BLaER1 treated with 17β-estradiol and CSF1 and Interleukin-3, amounts not matched to agents 10 nM and 100 nM (cell line): ENCODE data around the gene GMPPB.
A peak's percentile ranks its signal among the peaks of the same experiment; 100 is the strongest.

Experiments used
- H3K27ac ChIP-seq, 11 experiments: shearing (Covaris generic); formaldehyde crosslinking; 2 replicates each; pipeline ENCODE4 v1.8.1; 2022
- H3K27me3 ChIP-seq, 11 experiments: shearing (Covaris generic); formaldehyde crosslinking; 2 replicates each; pipeline ENCODE4 v1.8.1; 2022
- H3K36me3 ChIP-seq, 11 experiments: shearing (Covaris generic); formaldehyde crosslinking; 2 replicates each; pipeline ENCODE4 v1.8.1; 2022
- H3K4me1 ChIP-seq, 10 experiments: shearing (Covaris generic); formaldehyde crosslinking; 2 replicates each; pipeline ENCODE4 v1.8.1; 2022
- H3K4me2 ChIP-seq, 11 experiments: shearing (Covaris generic); formaldehyde crosslinking; 2 replicates each; pipeline ENCODE4 v1.8.1; 2022
- H3K4me3 ChIP-seq, 10 experiments: shearing (Covaris generic); formaldehyde crosslinking; 2 replicates each; pipeline ENCODE4 v1.8.1; 2022
- H3K9ac ChIP-seq, 11 experiments: shearing (Covaris generic); formaldehyde crosslinking; 2 replicates each; pipeline ENCODE4 v1.8.1; 2022
- H3K9me3 ChIP-seq, 11 experiments: shearing (Covaris generic); formaldehyde crosslinking; replicated peaks in 1 of 11; 2 replicates each; pipeline ENCODE4 v1.8.1; 2022
- H4K20me1 ChIP-seq, 11 experiments: shearing (Covaris generic); formaldehyde crosslinking; 2 replicates each; pipeline ENCODE4 v1.8.1; 2022
- Cebpa-rat ChIP-seq, 11 experiments: shearing (Covaris generic); IDR thresholded peaks; 2 replicates each; pipeline ENCODE4 v1.8.1; 2022

Gene GMPPB

GRCh38 chr3:49718858-49719213 is 4.9 kb downstream of the GMPPB start:
- H3K27ac ChIP-seq = peak overlapping the region in 2 of 11 experiments; percentile 39 to 54; a peak in 1 of 22 replicates
- no peak for TF ChIP-seq Cebpa-rat (IDR thresholded peaks at IDR 0.05)
- peaks cover 0 to 4% (median 0%) of the 10 kb centered on the region in 11 experiments; a peak in 3 of 22 replicates for H3K27me3 ChIP-seq
- H3K4me1 ChIP-seq = peaks cover 46 to 67% (median 59%) of the 10 kb centered on the region in 10 experiments
- H3K9me3 ChIP-seq = no peaks in the 10 kb centered on the region
- peak overlapping the region; percentile 42 to 75 (median 65); a peak in 21 of 22 replicates for H3K9ac ChIP-seq
- H4K20me1 ChIP-seq = peaks cover 0 to 86% (median 51%) of the 10 kb centered on the region in 11 experiments; a peak in 20 of 22 replicates
- H3K4me2 ChIP-seq = peak overlapping the region; percentile 95 to 100 (median 99)
- peaks cover 24 to 57% (median 43%) of the 10 kb centered on the region in 11 experiments; a peak in 21 of 22 replicates for H3K36me3 ChIP-seq
- peak overlapping the region; percentile 51 to 68 (median 58) for H3K4me3 ChIP-seq

DNA sequence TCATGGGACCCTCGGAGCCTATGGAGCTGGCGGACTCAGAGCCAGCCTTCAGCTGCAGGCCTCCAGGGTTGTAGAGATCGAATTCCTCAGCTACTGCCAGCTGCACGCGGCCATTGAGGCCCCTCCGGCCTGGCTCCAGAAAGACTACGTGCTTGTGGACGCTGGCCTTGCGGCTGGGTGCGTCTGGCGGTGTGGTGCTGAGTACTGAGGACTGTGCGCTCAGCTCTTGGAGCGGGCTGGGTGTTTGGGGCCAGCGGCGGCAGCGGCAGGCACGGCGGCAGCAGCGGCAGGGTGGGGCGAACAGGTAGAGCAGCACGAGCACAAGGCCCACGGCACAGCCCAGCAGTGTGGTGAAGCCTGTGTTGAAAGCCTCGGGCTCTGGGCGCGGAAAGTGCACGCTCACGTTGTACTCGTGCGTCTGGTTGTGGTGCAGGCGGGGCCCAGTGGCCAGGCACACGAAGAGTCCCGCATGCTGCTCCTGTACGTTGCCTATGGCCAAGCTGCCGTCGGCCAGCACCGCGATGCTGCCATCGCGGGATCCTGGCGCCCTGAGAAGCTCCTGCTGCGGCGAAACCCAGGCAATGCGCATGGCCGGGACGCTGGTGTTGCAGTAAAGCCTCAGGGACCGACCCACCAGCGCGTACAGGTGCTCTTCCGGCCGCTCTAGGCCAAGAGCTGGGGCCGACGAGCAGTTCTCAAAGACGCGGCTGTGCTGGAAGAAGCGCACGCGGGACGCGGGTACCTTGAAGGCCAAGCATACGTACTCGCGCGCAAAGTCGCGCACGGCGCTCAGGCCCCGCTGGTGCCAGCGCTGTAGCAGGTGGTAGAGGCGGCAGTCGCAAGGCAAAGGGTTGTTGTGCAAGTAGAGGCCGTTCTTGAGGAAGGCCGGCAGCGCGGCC is 5.5 kb downstream of the GMPPB start:
- H3K9me3 ChIP-seq = no peaks in the 10 kb centered on the region
- H3K27me3 ChIP-seq = peaks cover 0 to 4% (median 0%) of the 10 kb centered on the region in 11 experiments; a peak in 3 of 22 replicates
- H3K27ac ChIP-seq = no peak overlapping the region
- peaks cover 0 to 83% (median 48%) of the 10 kb centered on the region in 11 experiments; a peak in 20 of 22 replicates for H4K20me1 ChIP-seq
- peak overlapping the region; percentile 95 to 100 (median 99) for H3K4me2 ChIP-seq
- H3K9ac ChIP-seq = peak overlapping the region in 9 of 11 experiments; percentile 13 to 75 (median 65); a peak in 10 of 22 replicates
- H3K4me3 ChIP-seq = peak overlapping the region in 9 of 10 experiments; percentile 51 to 68 (median 59); a peak in 14 of 20 replicates
- peaks cover 49 to 73% (median 64%) of the 10 kb centered on the region in 10 experiments for H3K4me1 ChIP-seq
- H3K36me3 ChIP-seq = peaks cover 24 to 57% (median 43%) of the 10 kb centered on the region in 11 experiments; a peak in 21 of 22 replicates
- TF ChIP-seq Cebpa-rat (IDR thresholded peaks at IDR 0.05) = no peak

DNA sequence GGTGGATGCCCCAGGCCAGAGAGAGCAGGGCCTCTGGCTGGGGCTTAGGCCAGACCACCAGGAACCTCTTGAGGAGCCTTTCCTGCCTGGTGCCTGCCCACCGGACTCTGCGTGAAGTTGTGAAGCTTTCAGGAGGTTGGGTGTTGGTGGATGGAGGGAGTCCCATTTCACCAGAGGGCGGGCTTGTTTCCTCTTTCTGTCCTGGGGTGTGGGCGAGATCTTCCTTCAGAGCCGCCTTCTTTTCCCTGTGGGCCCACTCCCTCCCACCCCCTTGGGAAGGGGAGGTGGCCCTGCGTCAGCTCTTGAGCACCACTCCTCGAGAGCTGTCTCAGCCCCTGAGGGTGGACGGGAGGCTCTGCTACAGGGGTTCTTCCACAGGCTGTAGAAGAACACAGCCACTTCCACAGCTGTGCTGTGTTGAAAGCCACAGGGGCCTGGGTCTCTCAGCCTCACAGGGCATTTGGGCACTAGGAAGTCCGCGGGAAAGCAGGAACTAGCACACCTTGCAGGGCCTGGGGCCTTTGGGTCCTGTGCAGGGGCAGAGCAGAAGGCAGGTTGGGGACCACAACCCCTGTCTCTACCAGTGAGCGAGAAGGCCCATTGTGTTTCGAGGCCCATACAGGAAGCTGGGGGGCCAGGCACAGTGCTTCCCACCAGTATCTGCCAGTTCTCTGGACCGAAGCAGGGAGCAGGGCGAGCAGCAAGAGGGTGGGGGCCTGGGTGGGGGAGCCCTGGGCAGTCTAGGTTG is 6.4 kb downstream of the GMPPB start:
- H3K9ac ChIP-seq = peak overlapping the region; percentile 2 to 59 (median 51); a peak in 13 of 22 replicates
- peaks cover 0 to 4% (median 0%) of the 10 kb centered on the region in 11 experiments; a peak in 3 of 22 replicates for H3K27me3 ChIP-seq
- H3K36me3 ChIP-seq = peaks cover 20 to 53% (median 40%) of the 10 kb centered on the region in 11 experiments; a peak in 21 of 22 replicates
- peak overlapping the region in 7 of 11 experiments; percentile 10 to 61 (median 32); a peak in 9 of 22 replicates for H3K27ac ChIP-seq
- H3K4me1 ChIP-seq = peaks cover 49 to 73% (median 65%) of the 10 kb centered on the region in 10 experiments
- no peaks in the 10 kb centered on the region for H3K9me3 ChIP-seq
- no peak for TF ChIP-seq Cebpa-rat (IDR thresholded peaks at IDR 0.05)
- H3K4me2 ChIP-seq = peak overlapping the region; percentile 79 to 100 (median 98)
- no peak overlapping the region; a peak in 1 of 20 replicates for H3K4me3 ChIP-seq
- H4K20me1 ChIP-seq = peaks cover 0 to 75% (median 39%) of the 10 kb centered on the region in 11 experiments; a peak in 19 of 22 replicates

DNA sequence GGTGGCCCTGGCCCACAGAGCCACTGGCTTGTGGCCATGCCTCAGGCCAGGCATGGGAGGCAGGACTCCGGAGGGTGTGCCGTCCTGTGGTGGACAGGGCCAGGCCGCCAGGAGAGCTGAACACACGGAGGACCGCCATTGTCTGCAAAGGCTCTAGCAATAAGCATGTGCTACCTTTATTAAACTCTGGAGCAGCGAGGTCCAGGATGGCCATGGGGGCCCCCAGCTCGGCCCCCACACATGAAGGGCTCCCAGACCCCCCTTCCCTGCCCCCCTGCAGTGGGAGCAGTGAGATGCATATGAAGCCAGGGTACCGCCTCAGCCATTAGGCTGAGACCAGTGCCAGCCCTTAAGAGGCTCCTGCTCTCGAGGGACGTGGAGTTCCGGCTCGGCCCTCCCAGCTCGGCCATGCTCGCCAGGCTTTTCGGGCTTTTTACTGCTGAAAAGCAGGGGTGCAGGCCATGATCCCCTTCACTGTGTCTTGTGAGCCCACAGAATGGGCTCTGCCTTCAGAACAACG is 7.0 kb downstream of the GMPPB start:
- peaks cover 15 to 47% (median 33%) of the 10 kb centered on the region in 11 experiments; a peak in 21 of 22 replicates for H3K36me3 ChIP-seq
- TF ChIP-seq Cebpa-rat (IDR thresholded peaks at IDR 0.05) = no peak
- H3K9me3 ChIP-seq = no peaks in the 10 kb centered on the region
- peaks cover 0 to 69% (median 33%) of the 10 kb centered on the region in 11 experiments; a peak in 19 of 22 replicates for H4K20me1 ChIP-seq
- peaks cover 51 to 75% (median 69%) of the 10 kb centered on the region in 10 experiments for H3K4me1 ChIP-seq
- peak overlapping the region; percentile 79 to 100 (median 98) for H3K4me2 ChIP-seq
- H3K27ac ChIP-seq = peak overlapping the region in 7 of 11 experiments; percentile 10 to 61 (median 32); a peak in 9 of 22 replicates
- peak overlapping the region; percentile 2 to 59 (median 51); a peak in 13 of 22 replicates for H3K9ac ChIP-seq
- no peak overlapping the region; a peak in 1 of 20 replicates for H3K4me3 ChIP-seq
- peaks cover 0 to 4% (median 0%) of the 10 kb centered on the region in 11 experiments; a peak in 3 of 22 replicates for H3K27me3 ChIP-seq

- H3K27me3 ChIP-seq = peaks cover 0 to 4% (median 0%) of the 10 kb centered on the region in 11 experiments; a peak in 3 of 22 replicates
- peak overlapping the region in 1 of 11 experiments; percentile 51; a peak in 2 of 22 replicates for H3K27ac ChIP-seq
- no peaks in the 10 kb centered on the region for H3K9me3 ChIP-seq
- no peak overlapping the region for H3K4me3 ChIP-seq
- no peak for TF ChIP-seq Cebpa-rat (IDR thresholded peaks at IDR 0.05)
- H3K9ac ChIP-seq = peak overlapping the region in 3 of 11 experiments; percentile 51 to 59 (median 52); a peak in 3 of 22 replicates
- peaks cover 10 to 43% (median 27%) of the 10 kb centered on the region in 11 experiments for H3K36me3 ChIP-seq
- H3K4me2 ChIP-seq = peak overlapping the region in 10 of 11 experiments; percentile 79 to 100 (median 98); a peak in 17 of 22 replicates
- H4K20me1 ChIP-seq = peaks cover 0 to 63% (median 30%) of the 10 kb centered on the region in 11 experiments; a peak in 19 of 22 replicates
- H3K4me1 ChIP-seq = peaks cover 51 to 81% (median 74%) of the 10 kb centered on the region in 10 experiments
Observed at GRCh38 chr3:49716169-49716568, 7.6 kb downstream of the GMPPB start.

GRCh38 chr3:49715611-49716121 is 8.1 kb downstream of the GMPPB start:
- TF ChIP-seq Cebpa-rat (IDR thresholded peaks at IDR 0.05) = no peak
- peak overlapping the region in 2 of 11 experiments; percentile 98 to 99; a peak in 1 of 22 replicates for H3K4me2 ChIP-seq
- no peaks in the 10 kb centered on the region for H3K9me3 ChIP-seq
- no peak overlapping the region for H3K27ac ChIP-seq
- peaks cover 5 to 43% (median 22%) of the 10 kb centered on the region in 11 experiments for H3K36me3 ChIP-seq
- peaks cover 0 to 58% (median 25%) of the 10 kb centered on the region in 11 experiments; a peak in 19 of 22 replicates for H4K20me1 ChIP-seq
- peaks cover 0 to 4% (median 0%) of the 10 kb centered on the region in 11 experiments; a peak in 3 of 22 replicates for H3K27me3 ChIP-seq
- 0 out of 22 replicates have a peak overlapping the region, but pooled peaks of 2 of the 11 experiments have one; percentile 51 to 52 for H3K9ac ChIP-seq
- peaks cover 51 to 86% (median 79%) of the 10 kb centered on the region in 10 experiments for H3K4me1 ChIP-seq
- no peak overlapping the region for H3K4me3 ChIP-seq

- no peak for TF ChIP-seq Cebpa-rat (IDR thresholded peaks at IDR 0.05)
- H3K4me3 ChIP-seq = no peak overlapping the region
- H3K4me2 ChIP-seq = no peak overlapping the region
- H4K20me1 ChIP-seq = peaks cover 0 to 51% (median 18%) of the 10 kb centered on the region in 11 experiments; a peak in 19 of 22 replicates
- no peaks in the 10 kb centered on the region for H3K9me3 ChIP-seq
- peaks cover 50 to 84% (median 77%) of the 10 kb centered on the region in 10 experiments for H3K4me1 ChIP-seq
- H3K36me3 ChIP-seq = peaks cover 0 to 43% (median 18%) of the 10 kb centered on the region in 11 experiments; a peak in 19 of 22 replicates
- H3K27ac ChIP-seq = no peak overlapping the region
- no peak overlapping the region for H3K9ac ChIP-seq
- peaks cover 0 to 4% (median 0%) of the 10 kb centered on the region in 11 experiments; a peak in 3 of 22 replicates for H3K27me3 ChIP-seq
Observed at GRCh38 chr3:49714728-49715550, 8.8 kb downstream of the GMPPB start.
